Measurements from ENCODE around the gene CTNNBL1.

- TF ChIP-seq CTCF (IDR thresholded peaks at IDR 0.05), result no peak
- no peak for TF ChIP-seq ZFX (IDR thresholded peaks at IDR 0.05; ENCODE audit: borderline replicate concordance)
These were observed 32.5 kb downstream of the CTNNBL1 start for GRCh38 chr20:37726321-37726720.
